Fibroblast of skin of scalp (primary cell): ENCODE measurements around the gene MAP2K1.
A peak's percentile ranks its signal among the peaks of the same experiment; 100 is the strongest.
"Not testable (repeated sequence)": the region's sequence is repeated elsewhere in the genome, so short reads cannot be mapped to it uniquely, and the experiment has no call there.

ENCODE experiments used
- DNase-seq: peaks from one replicate; pipeline ENCODE4 v3.0.0-alpha.2; 2013

MAP2K1 gene

DNA sequence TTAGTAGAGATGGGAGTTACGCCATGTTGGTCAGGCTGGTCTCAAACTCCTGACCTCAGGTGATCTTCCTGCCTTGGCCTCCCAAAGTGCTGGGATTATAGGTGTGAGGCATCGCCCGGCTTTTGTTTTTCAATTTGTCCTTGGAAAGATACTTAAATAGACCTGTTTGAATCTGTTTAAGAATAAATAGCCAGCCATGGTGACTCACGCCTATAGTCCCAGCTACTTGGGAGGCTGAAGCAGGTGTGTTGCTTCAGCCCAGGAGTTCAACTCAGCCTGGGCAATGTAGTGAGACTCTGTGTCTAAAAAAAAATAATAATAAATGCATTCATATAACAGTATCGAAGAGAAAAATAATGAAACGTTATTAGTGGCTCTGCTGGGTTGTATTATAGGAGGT, 93.6 kb downstream of the MAP2K1 start:
- DNase-seq: no peak

DNA sequence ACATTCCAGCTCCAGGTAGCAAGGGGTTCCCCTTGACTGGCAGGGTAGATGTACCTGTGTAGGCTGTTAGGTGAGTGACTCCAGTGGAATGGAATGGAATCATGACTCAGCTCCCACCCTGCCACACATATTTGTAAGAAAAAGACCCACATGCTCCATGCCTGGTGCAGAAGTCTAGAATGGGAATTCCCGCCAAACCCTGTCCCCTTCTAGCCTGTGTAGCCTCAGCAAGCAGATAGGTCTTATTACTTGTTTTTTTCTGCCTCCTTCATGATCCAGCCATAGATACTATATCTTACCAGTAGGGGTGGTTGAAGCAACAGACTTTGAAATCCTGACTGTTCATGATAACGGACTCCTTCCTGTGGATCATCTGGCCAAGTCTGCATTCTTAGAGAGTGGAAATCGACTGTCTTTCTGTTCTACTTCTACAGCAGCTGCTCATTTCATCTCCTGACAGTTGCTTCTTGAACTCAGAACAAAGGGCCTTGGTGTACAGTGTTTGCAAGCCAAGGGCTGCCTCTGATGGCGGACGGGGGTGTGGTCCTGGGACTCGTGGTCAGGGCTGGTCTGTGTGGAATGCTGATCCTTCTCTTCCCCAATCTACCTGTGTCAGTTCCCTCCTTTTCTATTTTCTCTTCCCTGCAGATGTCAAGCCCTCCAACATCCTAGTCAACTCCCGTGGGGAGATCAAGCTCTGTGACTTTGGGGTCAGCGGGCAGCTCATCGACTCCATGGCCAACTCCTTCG, 94.6 kb downstream of the MAP2K1 start:
- DNase-seq: no peak

DNA sequence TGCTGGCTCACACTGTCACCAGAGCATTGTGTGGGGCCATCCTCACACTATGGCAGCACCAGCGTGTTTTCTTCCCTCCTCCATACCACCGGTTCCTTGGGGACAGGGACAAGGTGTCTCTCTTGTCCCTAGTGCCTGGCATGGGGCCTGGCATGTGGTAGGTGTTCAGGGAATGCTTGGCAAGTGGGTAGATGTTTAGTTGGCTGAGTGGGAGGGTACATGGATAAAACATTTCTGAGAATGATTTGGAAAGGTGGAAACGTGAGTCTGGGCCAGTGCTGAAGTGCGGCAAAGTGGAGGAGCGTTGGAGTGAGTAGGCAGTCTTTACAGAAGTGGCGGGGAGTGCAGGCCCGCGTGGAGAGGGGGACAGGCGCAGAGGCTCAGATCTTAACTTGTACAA, 95.8 kb downstream of the MAP2K1 start:
- no peak for DNase-seq

DNA sequence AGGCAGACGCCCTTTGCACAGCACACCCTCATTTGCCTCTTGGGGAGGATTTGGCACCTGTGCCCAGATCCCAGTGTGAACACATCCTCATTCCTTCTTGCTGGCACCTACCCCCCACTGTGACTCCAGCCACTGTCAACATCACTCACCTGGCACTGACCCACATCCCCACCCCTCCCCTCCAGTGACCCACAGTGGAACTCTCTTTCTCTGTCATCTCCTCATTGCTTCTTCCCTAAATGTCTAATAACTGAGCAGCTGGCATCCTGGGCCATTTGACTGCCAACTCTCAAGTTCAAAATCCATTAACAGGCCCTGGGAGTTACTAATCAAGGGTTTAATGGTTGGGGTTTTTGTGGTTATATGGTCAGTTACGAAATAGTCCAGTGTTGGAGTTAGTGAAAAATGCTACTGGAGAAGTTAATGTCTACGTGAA, 96.4 kb downstream of the MAP2K1 start:
- peak; percentile 39 for DNase-seq

DNA sequence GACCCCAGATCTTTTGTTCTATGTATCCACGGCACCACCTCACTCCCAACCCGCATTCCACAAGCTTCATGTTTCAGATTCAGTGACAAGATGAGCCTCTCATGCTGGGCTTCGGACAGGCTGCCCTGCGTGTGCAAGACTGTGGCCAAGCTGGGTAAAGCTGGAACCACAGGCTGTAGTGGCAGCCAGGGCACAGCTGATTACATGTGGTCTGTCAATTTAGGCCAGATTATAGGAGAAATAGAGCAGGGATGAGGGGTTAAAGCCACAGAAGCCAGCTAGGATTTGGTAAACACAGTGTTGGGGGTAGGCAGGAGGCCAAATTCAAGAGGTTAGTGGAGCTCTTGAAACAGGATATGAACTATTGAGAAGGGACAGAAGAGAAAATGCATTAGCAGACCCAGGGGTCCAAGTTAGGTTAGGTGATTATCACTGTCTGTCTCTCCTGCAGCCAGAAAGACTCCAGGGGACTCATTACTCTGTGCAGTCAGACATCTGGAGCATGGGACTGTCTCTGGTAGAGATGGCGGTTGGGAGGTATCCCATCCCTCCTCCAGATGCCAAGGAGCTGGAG, 97.9 kb downstream of the MAP2K1 start:
- no peak for DNase-seq

DNA sequence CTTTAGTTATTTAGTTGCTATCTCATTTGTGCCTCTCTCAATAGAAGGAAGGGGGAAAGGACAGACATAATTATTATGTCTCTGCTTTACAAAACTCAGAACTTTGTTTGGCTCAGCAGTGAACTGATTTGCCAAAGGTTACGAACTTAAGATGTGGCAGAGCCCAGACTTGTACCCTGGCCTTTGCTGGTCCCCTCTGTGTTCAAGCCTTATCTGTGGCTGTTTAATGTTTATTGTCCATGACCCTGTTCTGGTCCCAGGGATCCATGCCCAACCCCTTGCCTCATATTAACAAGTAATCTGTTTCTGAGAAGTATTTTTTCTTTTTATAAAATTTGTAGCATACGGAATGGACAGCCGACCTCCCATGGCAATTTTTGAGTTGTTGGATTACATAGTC, 100.2 kb downstream of the MAP2K1 start:
- no peak for DNase-seq

DNA sequence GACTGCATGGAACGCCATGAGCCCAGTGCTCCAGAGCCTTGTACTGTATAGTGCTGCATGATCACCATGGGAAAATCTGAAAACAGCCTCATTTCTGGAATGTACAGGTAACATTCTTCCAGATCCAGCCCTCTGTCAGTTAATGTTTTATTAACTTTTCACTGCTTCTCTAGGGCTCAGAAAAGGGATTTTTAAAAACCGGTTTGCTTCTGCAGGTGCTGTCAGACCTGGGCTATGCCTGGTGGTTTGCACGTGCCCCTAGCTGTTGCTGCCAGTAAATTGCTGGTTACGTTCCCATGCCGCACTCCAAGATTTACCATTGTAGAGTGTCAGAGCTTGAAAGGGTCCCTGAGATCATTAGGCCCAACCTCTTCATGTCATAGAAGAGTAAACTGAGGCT, 101.8 kb downstream of the MAP2K1 start:
- no peak for DNase-seq

DNA sequence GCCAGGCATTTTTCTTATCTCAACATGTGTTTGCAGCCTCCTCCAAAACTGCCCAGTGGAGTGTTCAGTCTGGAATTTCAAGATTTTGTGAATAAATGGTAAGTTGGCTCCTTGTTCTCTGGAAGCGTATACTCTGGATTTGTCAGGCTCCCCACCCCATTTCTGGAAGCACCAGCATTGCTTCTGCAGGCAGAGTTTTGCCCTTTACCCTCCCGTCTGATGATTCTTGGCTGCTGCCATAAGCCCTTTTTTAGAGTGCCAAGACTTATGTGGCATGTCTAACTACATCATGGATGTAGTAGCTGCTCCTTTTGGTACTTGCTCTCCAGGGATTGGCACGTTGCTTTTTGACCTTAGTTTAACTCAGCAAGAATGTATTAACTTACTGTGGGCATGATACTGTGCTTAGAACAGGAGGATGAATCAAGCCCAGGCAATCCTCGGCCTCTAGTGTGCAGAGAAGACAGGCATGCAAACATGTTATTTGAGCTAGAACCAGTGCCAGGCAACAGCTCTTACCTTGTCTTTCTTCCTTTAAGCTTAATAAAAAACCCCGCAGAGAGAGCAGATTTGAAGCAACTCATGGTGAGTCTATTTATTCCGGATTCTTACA, 102.6 kb downstream of the MAP2K1 start:
- DNase-seq: no peak

DNA sequence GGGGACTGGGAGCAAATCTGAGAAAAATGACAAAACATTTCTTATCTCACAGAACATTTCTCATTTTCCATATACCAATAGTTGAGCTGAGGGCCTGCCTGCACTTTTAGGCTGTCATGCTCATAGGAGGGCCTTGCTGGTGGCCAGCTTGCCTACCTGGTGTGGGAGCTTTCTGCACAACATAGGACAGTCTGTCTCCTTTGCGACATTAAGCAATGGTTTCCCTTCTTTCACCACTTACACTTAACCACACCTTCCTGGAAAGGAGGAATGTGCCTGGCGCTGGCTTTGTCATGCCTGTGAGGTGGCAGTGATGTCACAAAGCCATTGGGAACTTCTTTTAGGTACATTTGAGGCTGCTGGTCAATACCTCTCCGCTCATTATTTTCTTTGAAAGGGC, 105.1 kb downstream of the MAP2K1 start:
- no peak for DNase-seq

DNA sequence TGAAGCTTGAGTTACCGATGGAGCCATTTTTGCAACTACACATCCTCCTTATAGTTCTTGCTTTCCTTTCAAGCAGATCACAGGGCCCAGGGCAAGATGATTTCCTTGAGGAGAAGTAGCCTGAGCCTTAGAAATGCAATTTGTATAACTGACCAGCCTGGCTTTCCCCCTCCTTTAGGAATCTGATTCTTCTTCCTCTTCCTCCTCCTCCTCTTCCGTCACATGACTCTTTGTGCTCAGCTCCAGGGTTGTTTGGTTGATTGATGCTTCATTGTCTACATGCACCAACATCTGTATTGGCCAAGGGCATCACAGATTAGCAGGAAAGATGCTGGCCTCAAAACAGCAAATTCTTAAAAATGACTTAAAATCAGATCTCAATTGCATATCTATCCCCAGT, 107.5 kb downstream of the MAP2K1 start:
- DNase-seq: no peak

DNA sequence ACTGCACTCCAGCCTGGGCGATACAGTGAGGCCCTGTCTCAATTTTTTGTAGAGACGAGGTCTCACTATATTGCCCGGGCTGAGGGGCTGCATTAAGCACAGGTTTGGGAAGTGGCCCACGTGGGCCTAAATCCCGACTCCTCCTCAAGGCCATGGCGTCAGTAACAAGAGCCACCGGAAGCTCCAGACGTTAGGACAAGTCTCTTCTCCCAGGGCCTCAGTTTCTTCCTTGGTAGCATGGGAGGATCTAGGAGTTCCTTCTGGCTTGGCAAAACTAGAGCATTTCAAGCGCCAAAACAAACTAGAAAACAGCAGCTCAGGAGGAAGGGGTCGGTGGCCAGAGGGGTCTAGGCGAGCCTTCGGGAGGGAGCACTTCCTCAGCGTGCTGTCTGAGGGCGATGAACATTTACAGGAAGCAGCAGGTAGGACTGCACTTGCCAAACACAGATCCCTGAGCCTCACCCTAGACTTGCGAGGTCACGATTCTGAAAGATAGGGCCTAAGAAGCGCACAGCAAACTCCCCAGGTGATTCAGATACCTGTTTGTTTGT, 110.3 kb downstream of the MAP2K1 start:
- no peak for DNase-seq

DNA sequence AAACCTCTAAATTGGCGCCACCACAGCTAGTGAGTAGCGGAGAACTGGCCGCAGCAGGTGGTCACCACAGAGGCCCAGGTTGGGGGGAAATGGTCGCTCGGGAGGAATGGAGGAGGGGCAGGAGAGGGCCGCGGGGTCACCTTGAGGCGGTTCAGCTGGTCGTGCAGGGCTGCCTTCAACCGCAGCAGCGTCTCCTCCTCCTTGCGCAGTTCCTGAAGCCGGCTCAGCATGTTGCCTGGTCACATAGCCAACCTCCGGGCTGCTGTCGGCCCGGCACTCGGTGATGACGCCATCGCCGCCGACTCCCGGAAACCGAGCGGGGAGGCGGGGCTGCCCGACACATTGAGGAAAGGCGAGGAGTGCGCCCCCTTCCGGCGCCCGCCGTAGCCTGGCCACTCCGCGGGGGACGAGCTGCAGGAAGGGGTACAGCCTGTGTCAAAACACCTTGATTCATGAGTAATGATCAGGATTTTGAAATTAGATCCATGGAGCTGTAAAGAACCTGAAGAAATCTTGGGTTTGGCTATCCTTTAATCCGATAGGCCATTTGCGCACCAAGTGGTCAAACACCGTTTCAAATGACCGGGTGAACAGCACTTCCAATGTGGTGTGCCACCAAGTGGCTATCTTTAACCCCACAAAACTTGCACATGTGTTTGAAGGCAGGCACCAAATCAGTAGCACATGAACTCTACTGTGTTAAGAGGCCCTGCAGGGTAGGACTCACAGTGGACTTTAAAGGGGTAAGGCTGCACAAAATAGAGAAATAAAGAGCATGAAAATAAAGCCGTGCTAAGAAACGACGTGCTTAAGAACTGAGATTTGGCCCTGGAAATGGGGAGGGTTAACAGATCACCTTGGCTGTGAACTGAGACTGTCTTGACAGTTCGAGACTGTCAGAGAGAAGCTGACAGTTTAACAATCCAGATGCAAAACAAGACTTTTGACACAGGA, 111.1 kb downstream of the MAP2K1 start, which contains the start of gene SNAPC5:
SNAPC5 (minus strand) TSS at position 261 of the 954 bp plus-strand sequence; CDS start at position 230, 31 bp downstream.
- peak; percentile 95 for DNase-seq

DNA sequence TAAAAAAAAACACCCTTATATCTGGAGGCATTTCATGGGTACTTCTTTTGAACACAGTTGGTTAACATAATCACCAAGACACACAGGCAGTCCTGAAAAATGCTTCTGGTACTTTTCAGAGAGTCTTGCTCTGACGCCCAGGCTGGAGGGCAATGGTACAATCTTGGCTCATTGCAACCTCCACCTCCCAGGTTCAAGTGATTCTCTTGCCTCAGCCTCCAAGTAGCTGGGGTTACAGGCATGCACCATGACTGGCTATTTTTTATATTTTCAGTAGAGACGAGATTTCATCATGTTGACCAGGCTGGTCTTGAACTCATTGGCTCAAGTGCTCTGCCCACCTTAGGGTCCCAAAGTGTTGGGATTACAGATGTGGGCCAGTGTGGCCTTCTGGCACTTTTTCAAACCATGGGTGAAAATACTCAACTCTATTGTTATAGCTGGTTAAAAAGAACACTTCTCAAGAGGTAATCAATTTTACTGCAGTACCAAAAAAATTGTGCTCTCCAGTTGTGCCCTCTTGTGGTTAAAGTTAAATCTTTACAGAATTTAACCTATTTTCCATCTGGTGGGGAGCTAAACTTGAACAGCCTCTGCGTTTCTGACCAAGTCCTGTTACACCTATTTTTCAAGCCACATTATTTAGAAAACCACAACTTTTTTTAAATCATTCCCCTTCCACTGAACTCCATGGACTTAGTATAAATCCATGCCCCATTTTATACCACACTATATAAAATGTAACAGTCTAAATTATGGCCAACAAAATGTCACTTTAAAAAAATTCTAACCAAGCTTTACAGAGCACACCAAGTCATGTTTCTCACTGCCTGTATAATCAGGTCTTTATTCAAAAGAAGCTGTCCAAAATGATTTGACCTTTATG, 112.0 kb downstream of the MAP2K1 start:
- DNase-seq: peak; percentile 46

DNA sequence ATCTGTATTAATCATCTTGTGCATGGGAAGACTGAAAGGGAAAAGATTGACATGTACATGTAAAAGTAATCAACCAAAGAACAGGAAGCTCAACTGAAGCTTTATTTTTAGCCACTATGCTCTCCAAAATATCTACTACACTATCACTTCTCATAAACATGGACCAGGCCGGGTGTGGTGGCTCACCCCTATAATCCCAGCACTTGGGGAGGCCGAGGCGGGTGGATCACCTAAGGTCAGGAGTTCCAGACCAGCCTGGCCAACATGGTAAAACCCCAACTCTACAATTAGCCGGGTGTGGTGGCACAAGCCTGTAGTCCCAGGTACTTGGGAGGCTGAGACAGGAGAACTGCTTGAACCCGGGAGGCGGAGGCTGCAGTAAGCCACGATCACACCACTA, 113.6 kb downstream of the MAP2K1 start:
- not testable (repeated sequence) for DNase-seq

DNA sequence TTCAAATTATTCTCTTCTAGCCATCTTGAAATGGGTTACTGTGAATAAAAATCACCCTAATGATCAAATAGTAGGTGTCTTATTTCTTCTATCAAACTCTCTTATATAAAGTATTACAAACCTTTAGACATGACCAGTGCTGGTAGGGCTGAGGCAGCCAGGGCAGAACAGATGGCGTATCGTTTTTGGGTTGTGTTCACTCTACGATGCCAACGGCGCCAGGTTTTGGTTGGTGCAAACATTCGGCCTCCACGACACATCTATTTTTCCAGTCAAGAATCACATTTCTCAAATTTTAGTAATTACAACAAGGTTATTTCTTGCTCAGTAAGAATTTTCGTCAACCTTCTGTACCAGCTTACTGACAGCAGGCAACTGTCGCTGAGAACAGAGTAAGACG, 115.8 kb downstream of the MAP2K1 start:
- DNase-seq: no peak

DNA sequence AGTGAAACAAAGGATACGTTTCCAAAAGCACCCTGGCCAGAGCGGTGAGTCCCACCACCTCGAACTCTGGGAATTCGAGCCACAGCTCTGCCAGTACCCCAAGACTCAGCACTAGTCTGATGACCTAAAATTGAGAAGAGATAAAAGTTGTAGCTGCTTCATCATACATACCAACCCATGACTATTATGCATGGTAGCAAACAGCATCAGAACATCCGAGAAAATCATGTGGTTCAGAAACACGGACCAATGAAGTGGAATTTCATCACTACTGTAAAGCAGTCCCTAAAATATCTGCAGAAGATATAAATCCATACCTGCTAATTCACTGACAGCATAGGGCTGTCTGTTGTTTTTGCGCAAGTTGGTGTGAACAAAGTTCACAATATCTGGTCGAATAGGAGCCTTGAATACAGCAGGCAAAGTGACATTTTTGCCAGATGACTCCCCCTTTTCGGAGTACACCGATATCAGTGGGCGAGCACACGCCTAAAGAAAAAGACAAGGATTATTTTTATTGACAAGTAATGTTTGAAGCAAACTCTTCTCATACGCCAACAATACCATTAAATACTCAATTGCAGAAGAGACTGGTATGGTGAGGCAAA, 116.4 kb downstream of the MAP2K1 start:
- not testable (repeated sequence) for DNase-seq

DNA sequence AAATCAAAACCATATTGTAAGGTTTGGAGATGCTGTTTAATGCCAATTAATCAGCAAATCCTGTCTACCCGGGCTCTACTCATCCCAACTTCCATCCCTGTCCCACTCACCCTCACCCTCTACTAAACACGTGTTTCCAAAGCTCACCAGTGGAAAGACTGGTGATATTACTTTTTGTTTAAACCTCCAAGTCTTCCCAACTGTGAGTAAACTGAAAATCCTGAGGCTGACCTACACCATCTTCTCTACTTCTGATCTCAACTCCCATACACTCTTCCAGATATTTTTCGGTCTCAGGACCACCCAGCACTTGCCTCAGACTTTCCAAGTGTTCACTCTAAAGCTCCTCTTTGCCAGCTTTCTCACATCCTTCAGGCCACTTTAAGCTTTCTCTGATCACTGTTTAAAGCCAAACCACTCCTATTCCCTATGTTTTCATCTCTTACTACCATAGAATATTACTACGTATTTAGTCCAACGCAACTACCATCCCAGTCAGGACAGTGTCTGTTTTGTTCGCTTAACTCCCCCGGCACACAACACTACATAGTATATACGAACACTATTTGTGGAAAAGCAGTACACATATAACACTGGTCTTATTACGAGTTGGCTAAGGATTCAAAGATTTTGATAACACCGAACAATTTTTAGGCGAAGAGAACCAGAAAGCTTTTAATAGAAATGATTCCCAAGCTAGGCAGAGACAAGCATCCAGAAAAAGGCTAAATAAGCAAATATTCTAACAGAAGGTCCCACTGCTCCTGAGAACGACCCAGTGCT, 117.3 kb downstream of the MAP2K1 start:
- DNase-seq: no peak

DNA sequence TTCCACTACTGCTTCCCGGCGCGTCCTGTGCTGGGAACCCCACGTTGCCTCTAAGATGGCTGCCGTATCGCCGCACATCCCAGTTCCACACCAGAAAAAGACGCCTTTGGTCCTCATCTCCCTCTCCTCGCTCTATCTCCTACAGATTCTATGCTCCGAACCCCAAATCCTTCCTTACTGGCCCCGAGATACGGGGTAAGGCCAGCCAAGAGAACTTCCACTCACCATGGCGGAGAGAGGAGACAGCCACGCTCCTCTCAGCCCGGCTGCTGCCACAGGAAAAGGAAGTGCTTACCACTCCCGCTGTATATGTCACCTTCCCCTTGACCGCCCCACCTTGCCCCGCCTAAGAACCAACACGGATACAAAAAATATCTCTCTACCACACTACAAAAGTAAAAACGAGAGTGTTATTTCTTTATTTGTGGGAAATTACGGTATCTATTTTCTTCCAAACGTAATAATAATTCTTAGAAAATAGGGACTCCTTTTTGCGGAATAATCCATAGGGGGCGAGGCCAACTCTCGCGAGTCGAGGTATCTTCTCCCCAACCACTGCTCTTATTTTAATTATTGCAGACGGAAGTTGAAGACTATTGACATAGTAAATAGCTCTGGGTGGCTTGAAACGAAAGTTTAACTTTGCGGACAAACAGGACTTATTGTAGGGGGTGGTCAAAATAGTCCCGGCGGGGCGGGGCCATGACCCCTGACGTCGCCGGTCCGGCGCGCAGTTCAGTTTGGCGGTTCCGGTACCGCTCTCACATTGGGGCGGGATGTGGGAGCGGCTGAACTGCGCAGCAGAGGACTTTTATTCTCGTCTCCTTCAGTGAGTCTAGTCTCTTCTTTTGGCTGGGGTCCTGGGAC, 118.1 kb downstream of the MAP2K1 start, which contains the start of the genes RPL4 and ZWILCH:
RPL4 (minus strand) TSS at position 293 of the 867 bp plus-strand sequence; CDS start at position 228, 65 bp downstream.
ZWILCH (plus strand) TSS at position 764 of the 867 bp plus-strand sequence; CDS start at position 777, 13 bp downstream.
- peak; percentile 93 for DNase-seq

DNA sequence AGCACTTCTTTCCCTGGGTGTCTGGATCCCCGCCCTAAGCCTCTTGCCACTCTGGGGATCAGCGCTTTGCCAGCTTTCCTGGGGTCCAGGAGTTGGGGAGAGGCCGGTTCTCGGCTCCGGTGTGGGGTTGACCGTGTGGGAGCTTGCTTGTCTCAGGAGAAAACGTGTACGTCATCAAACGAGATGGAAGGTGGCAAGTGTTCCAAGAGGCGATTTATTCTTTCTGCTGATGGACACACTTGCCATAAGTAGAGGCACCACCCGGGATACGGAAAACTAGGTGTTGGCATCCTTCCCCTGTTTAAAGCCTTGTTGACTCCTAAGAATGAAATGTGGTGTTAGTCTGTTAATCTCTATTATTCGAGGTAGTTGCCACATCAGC, 118.7 kb downstream of the MAP2K1 start:
- no peak for DNase-seq
